ENCODE data around the gene HDAC5.
"Not testable (repeated sequence)": the region's sequence is repeated elsewhere in the genome, so short reads cannot be mapped to it uniquely, and the experiment has no call there.

Gene HDAC5

GRCh38 chr17:44101858-44102257, 21.6 kb downstream of the HDAC5 start:
- H3K9me3 ChIP-seq (ENCODE audit: insufficient read depth, low read depth, low read length); H3K27me3 ChIP-seq (ENCODE audit: insufficient read depth, low read length); H3K23ac ChIP-seq (ENCODE audit: low read length); H3K79me1 ChIP-seq (ENCODE audit: low read length); H2AFZ ChIP-seq (ENCODE audit: insufficient read depth, low read length, poor library complexity); H3K36me3 ChIP-seq (ENCODE audit: control insufficient read depth in 1 of 2, insufficient read depth in 2 of 2, low read length in 2 of 2); H3K4me3 ChIP-seq (ENCODE audit: low read depth, low read length); H3K9ac ChIP-seq (ENCODE audit: low read length); H3K79me2 ChIP-seq (ENCODE audit: control insufficient read depth, insufficient read depth, low read length, poor library complexity); H3K4me2 ChIP-seq (ENCODE audit: low read length); H4K12ac ChIP-seq (ENCODE audit: low read depth, low read length): not testable (repeated sequence)
- H2BK120ac ChIP-seq (ENCODE audit: insufficient read depth, low read length, poor library complexity): peak overlapping the region; percentile 71
- peak overlapping the region; percentile 53 for H3K4ac ChIP-seq (ENCODE audit: low read depth, low read length)
- H3K14ac ChIP-seq (ENCODE audit: low read length): peak overlapping the region; percentile 61
- H4K8ac ChIP-seq (ENCODE audit: low read depth, low read length): peak overlapping the region; percentile 9
- peak overlapping the region; percentile 62 for H3K18ac ChIP-seq (ENCODE audit: low read length)
- H4K91ac ChIP-seq (ENCODE audit: low read depth, low read length): peak overlapping the region; percentile 59
- peak in 1 of 2 donors; percentile 19 for DNase-seq
- H2AK5ac ChIP-seq (ENCODE audit: low read length): peak overlapping the region; percentile 40
- peak overlapping the region; percentile 80 for H2BK12ac ChIP-seq (ENCODE audit: low read length)
- WGBS (ENCODE audit: extremely low coverage, insufficient coverage, insufficient read length): no CpG with 5 or more reads among the region's 6 CpGs
- peak overlapping the region; percentile 6 for H3K27ac ChIP-seq (ENCODE audit: low read depth, low read length)
- H2BK5ac ChIP-seq (ENCODE audit: low read depth, low read length, poor library complexity): peak overlapping the region; percentile 51
- H3K4me1 ChIP-seq (ENCODE audit: control insufficient read depth in 1 of 2, insufficient read depth in 2 of 2, low read length in 2 of 2): peaks cover 28 to 29% of the 10 kb centered on the region in 2 experiments

GRCh38 chr17:44097110-44097958, 26.1 kb downstream of the HDAC5 start:
- no peak overlapping the region for H3K14ac ChIP-seq (ENCODE audit: low read length)

GRCh38 chr17:44095647-44096496, 27.6 kb downstream of the HDAC5 start:
- peak overlapping the region; percentile 49 for H2AFZ ChIP-seq (ENCODE audit: insufficient read depth, low read length, poor library complexity)
- H3K18ac ChIP-seq (ENCODE audit: low read length): peak overlapping the region; percentile 50
- peak overlapping the region; percentile 34 for H3K14ac ChIP-seq (ENCODE audit: low read length)
- peak overlapping the region; percentile 4 for H3K9ac ChIP-seq (ENCODE audit: low read length)
- WGBS (ENCODE audit: extremely low coverage, insufficient coverage, insufficient read length): no CpG with 5 or more reads among the region's 12 CpGs
- H2BK5ac ChIP-seq (ENCODE audit: low read depth, low read length, poor library complexity): peak overlapping the region; percentile 55
- peak overlapping the region; percentile 16 for H4K12ac ChIP-seq (ENCODE audit: low read depth, low read length)
- no peaks in the 10 kb centered on the region for H3K27me3 ChIP-seq (ENCODE audit: insufficient read depth, low read length)
- H3K9me3 ChIP-seq (ENCODE audit: insufficient read depth, low read depth, low read length): no peaks in the 10 kb centered on the region
- no peak overlapping the region for H3K23ac ChIP-seq (ENCODE audit: low read length)
- H3K4ac ChIP-seq (ENCODE audit: low read depth, low read length): peak overlapping the region; percentile 4
- no peaks in the 10 kb centered on the region for H3K79me2 ChIP-seq (ENCODE audit: control insufficient read depth, insufficient read depth, low read length, poor library complexity)
- H3K27ac ChIP-seq (ENCODE audit: low read depth, low read length): peak overlapping the region; percentile 82
- H3K36me3 ChIP-seq (ENCODE audit: control insufficient read depth in 1 of 2, insufficient read depth in 2 of 2, low read length in 2 of 2): peaks cover 23 to 25% of the 10 kb centered on the region in 2 experiments
- H3K4me2 ChIP-seq (ENCODE audit: low read length): peak overlapping the region; percentile 64
- no peak overlapping the region for H2BK12ac ChIP-seq (ENCODE audit: low read length)
- no peak overlapping the region for H2AK5ac ChIP-seq (ENCODE audit: low read length)
- H3K79me1 ChIP-seq (ENCODE audit: low read length): peaks cover 9% of the 10 kb centered on the region
- H4K8ac ChIP-seq (ENCODE audit: low read depth, low read length): peak overlapping the region; percentile 82
- H3K4me1 ChIP-seq (ENCODE audit: control insufficient read depth in 1 of 2, insufficient read depth in 2 of 2, low read length in 2 of 2): peaks cover 23 to 24% of the 10 kb centered on the region in 2 experiments
- peak overlapping the region; percentile 45 for H3K4me3 ChIP-seq (ENCODE audit: low read depth, low read length)
- DNase-seq: peak in 1 of 2 donors; percentile 21
- peak overlapping the region; percentile 78 for H4K91ac ChIP-seq (ENCODE audit: low read depth, low read length)
- peak overlapping the region; percentile 18 for H2BK120ac ChIP-seq (ENCODE audit: insufficient read depth, low read length, poor library complexity)

More at GRCh38 chr17:44097110-44097958, 26.1 kb downstream of the HDAC5 start:
- H3K4me1 ChIP-seq (ENCODE audit: control insufficient read depth in 1 of 2, insufficient read depth in 2 of 2, low read length in 2 of 2): peaks cover 28 to 31% of the 10 kb centered on the region in 2 experiments
- H3K4ac ChIP-seq (ENCODE audit: low read depth, low read length): no peak overlapping the region
- H2BK120ac ChIP-seq (ENCODE audit: insufficient read depth, low read length, poor library complexity): no peak overlapping the region
- no CpG with 5 or more reads among the region's 13 CpGs for WGBS (ENCODE audit: extremely low coverage, insufficient coverage, insufficient read length)
- H2AK5ac ChIP-seq (ENCODE audit: low read length): peak overlapping the region; percentile 71
- no peak overlapping the region for H2AFZ ChIP-seq (ENCODE audit: insufficient read depth, low read length, poor library complexity)
- peak; percentile 77 to 90 for DNase-seq
- H3K27me3 ChIP-seq (ENCODE audit: insufficient read depth, low read length): no peaks in the 10 kb centered on the region
- peak overlapping the region; percentile 4 for H4K91ac ChIP-seq (ENCODE audit: low read depth, low read length)
- no peaks in the 10 kb centered on the region for H3K79me2 ChIP-seq (ENCODE audit: control insufficient read depth, insufficient read depth, low read length, poor library complexity)
- H3K9me3 ChIP-seq (ENCODE audit: insufficient read depth, low read depth, low read length): no peaks in the 10 kb centered on the region
- H2BK5ac ChIP-seq (ENCODE audit: low read depth, low read length, poor library complexity): peak overlapping the region; percentile 3
- H2BK12ac ChIP-seq (ENCODE audit: low read length): peak overlapping the region; percentile 55
- peak overlapping the region; percentile 74 for H4K12ac ChIP-seq (ENCODE audit: low read depth, low read length)
- H3K27ac ChIP-seq (ENCODE audit: low read depth, low read length): peak overlapping the region; percentile 25
- H3K79me1 ChIP-seq (ENCODE audit: low read length): peaks cover 13% of the 10 kb centered on the region
- H3K36me3 ChIP-seq (ENCODE audit: control insufficient read depth in 1 of 2, insufficient read depth in 2 of 2, low read length in 2 of 2): peaks cover 8 to 11% of the 10 kb centered on the region in 2 experiments
- no peak overlapping the region for H3K4me3 ChIP-seq (ENCODE audit: low read depth, low read length)
- H4K8ac ChIP-seq (ENCODE audit: low read depth, low read length): peak overlapping the region; percentile 4
- H3K23ac ChIP-seq (ENCODE audit: low read length): no peak overlapping the region
- H3K4me2 ChIP-seq (ENCODE audit: low read length): no peak overlapping the region
- no peak overlapping the region for H3K9ac ChIP-seq (ENCODE audit: low read length)
- H3K18ac ChIP-seq (ENCODE audit: low read length): peak overlapping the region; percentile 34

- H3K4me2 ChIP-seq (ENCODE audit: low read length): peak overlapping the region; percentile 64
- H3K79me1 ChIP-seq (ENCODE audit: low read length): peaks cover 9% of the 10 kb centered on the region
- H3K9me3 ChIP-seq (ENCODE audit: insufficient read depth, low read depth, low read length): no peaks in the 10 kb centered on the region
- H2BK5ac ChIP-seq (ENCODE audit: low read depth, low read length, poor library complexity): peak overlapping the region; percentile 44
- peak overlapping the region; percentile 70 for H4K91ac ChIP-seq (ENCODE audit: low read depth, low read length)
- no peak overlapping the region for H3K4ac ChIP-seq (ENCODE audit: low read depth, low read length)
- peaks cover 23 to 24% of the 10 kb centered on the region in 2 experiments for H3K4me1 ChIP-seq (ENCODE audit: control insufficient read depth in 1 of 2, insufficient read depth in 2 of 2, low read length in 2 of 2)
- peak overlapping the region; percentile 16 for H3K18ac ChIP-seq (ENCODE audit: low read length)
- H2AK5ac ChIP-seq (ENCODE audit: low read length): peak overlapping the region; percentile 94
- H4K12ac ChIP-seq (ENCODE audit: low read depth, low read length): no peak overlapping the region
- DNase-seq: no peak
- no peaks in the 10 kb centered on the region for H3K27me3 ChIP-seq (ENCODE audit: insufficient read depth, low read length)
- H3K27ac ChIP-seq (ENCODE audit: low read depth, low read length): no peak overlapping the region
- H3K9ac ChIP-seq (ENCODE audit: low read length): no peak overlapping the region
- H3K4me3 ChIP-seq (ENCODE audit: low read depth, low read length): no peak overlapping the region
- no CpG with 5 or more reads among the region's 2 CpGs for WGBS (ENCODE audit: extremely low coverage, insufficient coverage, insufficient read length)
- H2AFZ ChIP-seq (ENCODE audit: insufficient read depth, low read length, poor library complexity): no peak overlapping the region
- no peak overlapping the region for H3K23ac ChIP-seq (ENCODE audit: low read length)
- no peaks in the 10 kb centered on the region for H3K79me2 ChIP-seq (ENCODE audit: control insufficient read depth, insufficient read depth, low read length, poor library complexity)
- peaks cover 23 to 25% of the 10 kb centered on the region in 2 experiments for H3K36me3 ChIP-seq (ENCODE audit: control insufficient read depth in 1 of 2, insufficient read depth in 2 of 2, low read length in 2 of 2)
- H2BK120ac ChIP-seq (ENCODE audit: insufficient read depth, low read length, poor library complexity): peak overlapping the region; percentile 41
- peak overlapping the region; percentile 59 for H2BK12ac ChIP-seq (ENCODE audit: low read length)
- peak overlapping the region; percentile 82 for H4K8ac ChIP-seq (ENCODE audit: low read depth, low read length)
- peak overlapping the region; percentile 62 for H3K14ac ChIP-seq (ENCODE audit: low read length)
These were observed 28.1 kb downstream of the HDAC5 start for GRCh38 chr17:44095388-44095646.
